Measurements from ENCODE around the gene RBM11.

RBM11 gene

GRCh38 chr21:14271641-14272040, 55.7 kb downstream of the RBM11 start:
- no peak for DNase-seq

- no peak for DNase-seq
These were observed 58.0 kb downstream of the RBM11 start for GRCh38 chr21:14273736-14274538.

GRCh38 chr21:14275702-14276205, 59.8 kb downstream of the RBM11 start:
- DNase-seq: no peak
